Trophoblast cell (in vitro differentiated cells and primary cell): ENCODE data around the gene HMGXB3.

Experiments
- DNase-seq, 2 donors: peaks; one replicate each; pipeline ENCODE4 v3.0.0-alpha.2; 2016
- H2AFZ ChIP-seq: 2 replicates; pipeline ENCODE4 v1.6.1; 2013; ENCODE audit warnings: low read length, moderate library complexity, mild to moderate bottlenecking; ENCODE audit not compliant: insufficient read depth, poor library complexity
- H2AK5ac ChIP-seq: 2 replicates; pipeline ENCODE4 v1.6.1; 2013; ENCODE audit warnings: mild to moderate bottlenecking, low read length
- H2BK120ac ChIP-seq: 2 replicates; pipeline ENCODE4 v1.6.1; 2013; ENCODE audit warnings: low read length, mild to moderate bottlenecking, moderate library complexity; ENCODE audit not compliant: insufficient read depth, poor library complexity
- H2BK12ac ChIP-seq: 2 replicates; pipeline ENCODE4 v1.6.1; 2013; ENCODE audit warnings: mild to moderate bottlenecking, low read length, moderate library complexity
- H2BK5ac ChIP-seq: 2 replicates; pipeline ENCODE4 v1.6.1; 2013; ENCODE audit warnings: low read length, low read depth, moderate library complexity, mild to moderate bottlenecking; ENCODE audit not compliant: poor library complexity
- H3K14ac ChIP-seq: 2 replicates; pipeline ENCODE4 v1.6.1; 2013; ENCODE audit warnings: mild to moderate bottlenecking, low read length
- H3K18ac ChIP-seq: 2 replicates; pipeline ENCODE4 v1.6.1; 2013; ENCODE audit warnings: mild to moderate bottlenecking, low read length
- H3K23ac ChIP-seq: 2 replicates; pipeline ENCODE4 v1.6.1; 2013; ENCODE audit warnings: low read length
- H3K27ac ChIP-seq: 2 replicates; pipeline ENCODE4 v1.5.1; 2013; ENCODE audit warnings: low read depth, mild to moderate bottlenecking, inconsistent platforms, low read length, moderate library complexity
- H3K27me3 ChIP-seq: 2 replicates; pipeline ENCODE4 v1.6.1; 2013; ENCODE audit warnings: inconsistent platforms, mild to moderate bottlenecking, low read length, moderate library complexity; ENCODE audit not compliant: insufficient read depth
- H3K36me3 ChIP-seq, 2 experiments: 1 replicate in 1 of 2; 2 replicates in 1 of 2; pipeline ENCODE4 v1.6.1; 2013; ENCODE audit warnings: low read length in 2 of 2, mild to moderate bottlenecking in 2 of 2, moderate library complexity in 1 of 2; ENCODE audit not compliant: insufficient read depth in 2 of 2, control insufficient read depth in 1 of 2
- H3K4ac ChIP-seq: 2 replicates; pipeline ENCODE4 v1.6.1; 2013; ENCODE audit warnings: low read depth, mild to moderate bottlenecking, low read length, moderate library complexity
- H3K4me1 ChIP-seq, 2 experiments: 1 replicate in 1 of 2; 2 replicates in 1 of 2; pipeline ENCODE4 v1.6.1; 2013; ENCODE audit warnings: low read length in 2 of 2, mild to moderate bottlenecking in 2 of 2, moderate library complexity in 1 of 2; ENCODE audit not compliant: insufficient read depth in 2 of 2, control insufficient read depth in 1 of 2
- H3K4me2 ChIP-seq: 2 replicates; pipeline ENCODE4 v1.6.1; 2013; ENCODE audit warnings: inconsistent platforms, mild to moderate bottlenecking, low read length, moderate library complexity
- H3K4me3 ChIP-seq: 2 replicates; pipeline ENCODE4 v1.5.1; 2013; ENCODE audit warnings: mild to moderate bottlenecking, low read depth, low read length, inconsistent platforms
- H3K79me1 ChIP-seq: one replicate; pipeline ENCODE4 v1.6.1; 2013; ENCODE audit warnings: low read length
- H3K79me2 ChIP-seq: 2 replicates; pipeline ENCODE4 v1.6.1; 2013; ENCODE audit warnings: low read length, mild to moderate bottlenecking; ENCODE audit not compliant: control insufficient read depth, insufficient read depth, poor library complexity
- H3K9ac ChIP-seq: 2 replicates; pipeline ENCODE4 v1.6.1; 2013; ENCODE audit warnings: mild to moderate bottlenecking, low read length
- H3K9me3 ChIP-seq: 2 replicates; pipeline ENCODE4 v1.6.1; 2013; ENCODE audit warnings: low read depth, mild to moderate bottlenecking, control low read depth, inconsistent platforms, low read length; ENCODE audit not compliant: insufficient read depth
- H4K12ac ChIP-seq: 2 replicates; pipeline ENCODE4 v1.6.1; 2013; ENCODE audit warnings: low read depth, mild to moderate bottlenecking, low read length, moderate library complexity
- H4K8ac ChIP-seq: 2 replicates; pipeline ENCODE4 v1.6.1; 2013; ENCODE audit warnings: low read depth, mild to moderate bottlenecking, low read length, moderate library complexity
- H4K91ac ChIP-seq: one replicate; pipeline ENCODE4 v1.6.1; 2013; ENCODE audit warnings: low read depth, mild to moderate bottlenecking, low read length, moderate library complexity
- WGBS: extraction: QIAGEN DNeasy Blood & Tissue Kit; methylation state at CpG from one replicate; pipeline ENCODE4 v1.1.7; 2013; ENCODE audit warnings: missing lambda C conversion rate; ENCODE audit not compliant: insufficient read length, insufficient coverage; ENCODE audit errors: extremely low coverage; 5-methylcytosine and 5-hydroxymethylcytosine counted together

HMGXB3 gene

GRCh38 chr5:150063638-150064037 is 63.1 kb downstream of the HMGXB3 start:
- Histone ChIP-seq H2BK120ac (no peak overlapping the region), H3K23ac (no peak overlapping the region), H3K14ac (no peak overlapping the region), H4K12ac (no peak overlapping the region), H2AK5ac (no peak overlapping the region), H3K79me1 (no peaks in the 10 kb centered on the region), H4K8ac (no peak overlapping the region), H3K4me3 (no peak overlapping the region), H3K27ac (no peak overlapping the region), H2BK5ac (no peak overlapping the region), H3K18ac (no peak overlapping the region), H3K4me1 (peaks cover 0 to 5% of the 10 kb centered on the region in 2 experiments), H3K79me2 (no peaks in the 10 kb centered on the region), H2BK12ac (no peak overlapping the region), H3K9ac (no peak overlapping the region), H3K4ac (no peak overlapping the region), H3K4me2 (no peak overlapping the region), H3K27me3 (no peaks in the 10 kb centered on the region), H3K36me3 (peaks cover 28 to 38% of the 10 kb centered on the region in 2 experiments), H4K91ac (no peak overlapping the region), H2AFZ (no peak overlapping the region), H3K9me3 (peaks cover 2% of the 10 kb centered on the region)
- no CpG with 5 or more reads among the region's 5 CpGs for WGBS
- DNase-seq, result no peak

DNA sequence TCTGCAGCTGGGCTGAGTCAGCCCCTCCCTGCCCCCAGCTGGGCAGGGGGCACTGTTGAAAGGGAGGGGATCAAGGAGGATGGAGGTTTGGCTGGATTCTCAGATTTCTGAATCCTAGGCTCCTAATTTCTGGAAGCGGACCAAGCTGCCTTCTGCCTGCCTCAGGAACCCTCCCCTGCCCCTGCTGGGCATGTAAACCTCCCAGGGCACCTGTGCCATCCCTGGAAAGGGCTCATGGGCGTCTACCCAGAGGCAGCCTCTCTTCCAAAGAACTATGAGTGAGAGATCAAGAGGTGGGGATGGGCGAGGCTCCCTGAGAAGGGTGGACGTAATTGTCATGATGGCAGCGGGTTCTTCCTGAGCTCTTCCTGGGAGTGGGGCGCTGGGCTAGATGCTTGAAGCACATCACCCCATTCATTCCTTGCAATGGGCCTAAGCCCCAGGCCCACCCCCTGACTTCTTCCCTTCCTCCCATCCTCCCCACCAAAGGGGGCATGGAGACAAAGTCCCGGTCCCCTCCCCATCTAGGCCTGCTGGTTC is 64.2 kb downstream of the HMGXB3 start:
- no peak overlapping the region for H2BK12ac ChIP-seq
- H2AK5ac ChIP-seq, result no peak overlapping the region
- no peak overlapping the region for H3K27ac ChIP-seq
- H4K8ac ChIP-seq, result no peak overlapping the region
- H3K79me2 ChIP-seq, result no peaks in the 10 kb centered on the region
- no peak overlapping the region for H3K4me3 ChIP-seq
- no peaks in the 10 kb centered on the region for H3K79me1 ChIP-seq
- H3K4ac ChIP-seq, result no peak overlapping the region
- no peak overlapping the region for H3K14ac ChIP-seq
- H4K12ac ChIP-seq, result no peak overlapping the region
- no CpG with 5 or more reads among the region's 7 CpGs for WGBS
- no peak overlapping the region for H2BK5ac ChIP-seq
- H3K36me3 ChIP-seq, result peaks cover 32 to 46% of the 10 kb centered on the region in 2 experiments
- peaks cover 0 to 5% of the 10 kb centered on the region in 2 experiments for H3K4me1 ChIP-seq
- no peak overlapping the region for H3K9ac ChIP-seq
- H3K23ac ChIP-seq, result no peak overlapping the region
- H3K4me2 ChIP-seq, result no peak overlapping the region
- no peak overlapping the region for H2AFZ ChIP-seq
- H3K27me3 ChIP-seq, result no peaks in the 10 kb centered on the region
- H2BK120ac ChIP-seq, result no peak overlapping the region
- peaks cover 2% of the 10 kb centered on the region for H3K9me3 ChIP-seq
- no peak overlapping the region for H4K91ac ChIP-seq
- H3K18ac ChIP-seq, result no peak overlapping the region
- no peak for DNase-seq

- Histone ChIP-seq H3K79me2 (no peaks in the 10 kb centered on the region), H3K23ac (no peak overlapping the region), H3K4ac (no peak overlapping the region), H3K4me2 (no peak overlapping the region), H3K9ac (no peak overlapping the region), H4K12ac (no peak overlapping the region), H3K27me3 (no peaks in the 10 kb centered on the region), H4K8ac (no peak overlapping the region), H3K4me3 (no peak overlapping the region), H2BK5ac (no peak overlapping the region), H3K14ac (no peak overlapping the region), H3K4me1 (peaks cover 0 to 5% of the 10 kb centered on the region in 2 experiments), H2BK120ac (no peak overlapping the region), H3K18ac (no peak overlapping the region), H2AK5ac (no peak overlapping the region), H2BK12ac (no peak overlapping the region), H3K79me1 (no peaks in the 10 kb centered on the region), H3K27ac (no peak overlapping the region), H2AFZ (no peak overlapping the region), H3K9me3 (peaks cover 2% of the 10 kb centered on the region), H4K91ac (no peak overlapping the region), H3K36me3 (peaks cover 34 to 49% of the 10 kb centered on the region in 2 experiments)
- WGBS, result no CpG with 5 or more reads among the region's 6 CpGs
- no peak for DNase-seq
These were observed 64.8 kb downstream of the HMGXB3 start for GRCh38 chr5:150065346-150065745.

- Histone ChIP-seq H3K9me3 (peaks cover 2% of the 10 kb centered on the region), H2AFZ (no peak overlapping the region), H4K12ac (no peak overlapping the region), H3K27ac (no peak overlapping the region), H3K4me3 (no peak overlapping the region), H4K8ac (no peak overlapping the region), H3K79me1 (no peaks in the 10 kb centered on the region), H3K36me3 (peaks cover 35 to 44% of the 10 kb centered on the region in 2 experiments), H3K18ac (no peak overlapping the region), H3K14ac (no peak overlapping the region), H4K91ac (no peak overlapping the region), H3K4me2 (no peak overlapping the region), H3K4me1 (peaks cover 0 to 5% of the 10 kb centered on the region in 2 experiments), H2BK120ac (no peak overlapping the region), H2BK12ac (no peak overlapping the region), H2AK5ac (no peak overlapping the region), H3K9ac (no peak overlapping the region), H3K79me2 (no peaks in the 10 kb centered on the region), H3K23ac (no peak overlapping the region), H3K4ac (no peak overlapping the region), H2BK5ac (no peak overlapping the region), H3K27me3 (no peaks in the 10 kb centered on the region)
- WGBS, result no CpG with 5 or more reads among the region's 10 CpGs
- peak in 1 of 2 donors; percentile 15 for DNase-seq
These were observed 65.3 kb downstream of the HMGXB3 start for GRCh38 chr5:150065886-150066285.
